ENCODE measurements around the gene PLA2G4C.

DNA sequence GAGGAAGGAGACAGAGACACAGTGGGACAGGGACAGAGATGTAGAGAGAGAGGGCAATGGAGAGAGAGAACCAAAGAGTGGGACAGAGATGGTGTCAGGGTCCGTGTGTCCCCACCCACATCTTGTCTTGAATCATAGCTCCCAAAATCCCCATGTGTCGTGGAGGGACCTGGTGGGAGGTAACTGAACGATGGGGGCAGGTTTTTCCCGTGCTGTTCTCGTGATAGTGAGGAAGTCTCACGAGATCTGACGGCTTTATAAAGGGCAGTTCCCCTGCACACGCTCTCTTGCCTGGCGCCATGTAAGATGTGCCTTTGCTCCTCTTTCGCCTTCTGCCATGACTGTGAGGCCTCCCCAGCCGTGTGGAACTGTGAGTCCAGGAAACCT, 7.5 kb upstream of the PLA2G4C start:
- TF ChIP-seq CTCF (IDR thresholded peaks at IDR 0.05; ENCODE audit: low read depth, low read length, missing input control) = no peak
- no peak for TF ChIP-seq RAD21 (IDR thresholded peaks at IDR 0.05)

Measured in liver (tissue), 3 donors.